IPS DF 6.9 (cell line): ENCODE data around the gene SAA2.
"Not testable (repeated sequence)": the region's sequence is repeated elsewhere in the genome, so short reads cannot be mapped to it uniquely, and the experiment has no call there.

Experiments
- DNase-seq: peaks from one replicate; pipeline ENCODE4 v3.0.0-alpha.2; 2013; ENCODE audit warnings: low read depth, low spot score
- H3K27ac ChIP-seq: one replicate; pipeline ENCODE4 v1.5.1; 2013; ENCODE audit warnings: low read length, control low read depth
- H3K27me3 ChIP-seq: 2 replicates; pipeline ENCODE4 v1.6.1; 2013; ENCODE audit warnings: mild to moderate bottlenecking, low read length; ENCODE audit not compliant: control insufficient read depth, insufficient read depth
- H3K36me3 ChIP-seq: 2 replicates; pipeline ENCODE4 v1.6.1; 2013; ENCODE audit warnings: low read length; ENCODE audit not compliant: control insufficient read depth, insufficient read depth
- H3K4me1 ChIP-seq: 2 replicates; pipeline ENCODE4 v1.6.1; 2013; ENCODE audit warnings: low read length; ENCODE audit not compliant: control insufficient read depth, insufficient read depth
- H3K4me3 ChIP-seq: 2 replicates; pipeline ENCODE4 v1.5.1; 2013; ENCODE audit warnings: mild to moderate bottlenecking, low read length
- H3K9me3 ChIP-seq: 2 replicates; pipeline ENCODE4 v1.6.1; 2013; ENCODE audit warnings: low read length, inconsistent platforms; ENCODE audit not compliant: control insufficient read depth, insufficient read depth
- WGBS: extraction: QIAGEN DNeasy Blood & Tissue Kit; methylation state at CpG from one replicate; pipeline ENCODE4 v1.1.7; 2013; ENCODE audit warnings: mixed read lengths, missing lambda C conversion rate; ENCODE audit not compliant: insufficient read length, insufficient coverage; 5-methylcytosine and 5-hydroxymethylcytosine counted together

Gene SAA2

DNA sequence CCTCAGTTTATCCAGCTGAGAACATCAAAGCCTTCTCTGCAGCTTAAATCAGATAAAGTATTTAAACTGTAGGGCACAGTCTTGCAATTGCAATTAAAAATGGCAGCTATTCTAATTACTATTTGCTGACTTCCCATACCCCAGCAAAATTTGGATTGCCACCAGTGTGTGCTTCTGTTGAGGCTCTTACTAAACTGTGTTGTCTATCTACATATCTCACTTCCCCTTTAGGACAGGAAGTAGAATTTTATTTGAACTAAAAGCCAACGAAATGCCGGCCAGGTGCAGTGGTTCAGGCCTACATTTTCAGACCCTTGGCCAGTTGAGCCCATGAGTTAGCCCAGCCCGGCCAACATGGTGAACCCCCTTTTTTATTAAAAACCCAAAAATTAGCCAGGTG lies 19.0 kb downstream of the SAA2 start:
- no peak overlapping the region for H3K4me3 ChIP-seq
- no CpG with 5 or more reads among the region's 3 CpGs for WGBS
- DNase-seq, result no peak
- H3K27me3 ChIP-seq, result no peaks in the 10 kb centered on the region
- no peaks in the 10 kb centered on the region for H3K36me3 ChIP-seq
- H3K4me1 ChIP-seq, result no peaks in the 10 kb centered on the region
- H3K9me3 ChIP-seq, result no peaks in the 10 kb centered on the region
- no peak overlapping the region for H3K27ac ChIP-seq

DNA sequence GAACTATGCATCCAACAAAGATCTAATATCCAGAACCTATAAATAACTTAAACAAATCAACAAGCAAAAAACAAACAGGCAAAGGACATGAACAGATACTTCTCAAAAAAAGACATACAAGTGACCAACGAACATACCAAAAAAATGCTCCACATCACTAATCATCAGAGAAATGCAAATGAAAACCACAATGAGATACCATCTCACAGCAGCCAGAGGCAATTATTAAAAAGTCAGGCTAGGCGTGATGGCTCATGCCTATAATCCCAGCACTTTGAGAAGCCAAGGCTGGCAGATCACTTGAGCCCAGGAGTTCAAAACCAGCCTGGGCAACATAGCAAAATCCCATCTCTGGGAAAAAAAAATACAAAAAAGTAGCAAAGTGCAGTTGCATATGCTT lies 22.6 kb downstream of the SAA2 start:
- Histone ChIP-seq H3K9me3 (no peaks in the 10 kb centered on the region), H3K27ac (no peak overlapping the region), H3K36me3 (no peaks in the 10 kb centered on the region), H3K27me3 (no peaks in the 10 kb centered on the region), H3K4me3 (no peak overlapping the region), H3K4me1 (no peaks in the 10 kb centered on the region)
- WGBS, result no CpG with 5 or more reads among the region's 2 CpGs
- no peak for DNase-seq

DNA sequence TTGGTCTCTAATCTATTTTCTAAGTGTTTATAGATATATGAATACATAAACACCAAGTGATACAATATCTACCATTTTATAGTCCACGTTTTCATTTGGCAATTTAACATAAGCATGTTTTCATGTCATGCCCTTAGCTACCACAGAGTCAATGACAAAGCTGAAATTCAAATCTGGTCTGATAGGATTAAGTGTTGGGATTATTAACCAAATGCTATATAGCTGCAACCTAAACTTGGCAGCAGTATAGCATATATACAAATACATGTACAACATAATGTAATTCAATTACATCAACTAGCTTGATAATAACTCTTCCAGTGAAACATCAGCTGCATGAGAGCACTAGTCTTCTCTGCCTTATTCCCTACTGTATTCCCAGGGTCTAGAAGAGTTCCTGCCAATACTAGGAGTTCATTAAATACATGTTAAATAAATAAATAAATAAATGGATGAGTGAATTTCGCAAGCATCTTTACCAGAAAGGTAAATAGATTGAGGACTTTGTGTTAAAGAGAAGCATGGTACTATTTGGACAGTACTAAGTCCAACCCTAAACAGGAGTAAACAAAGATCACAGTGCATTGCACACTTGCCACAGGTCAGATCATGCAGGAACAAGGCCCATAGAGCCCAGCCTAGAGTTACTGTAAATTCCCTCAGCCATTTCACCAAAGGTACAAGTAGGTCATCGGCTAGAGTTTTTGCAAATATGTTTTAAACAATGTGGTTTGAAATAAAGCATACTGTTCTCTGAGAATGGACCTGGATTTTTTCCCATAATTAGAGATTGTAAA lies 24.7 kb downstream of the SAA2 start:
- H3K9me3 ChIP-seq, result no peaks in the 10 kb centered on the region
- H3K4me3 ChIP-seq, result no peak overlapping the region
- no CpG with 5 or more reads among the region's 3 CpGs for WGBS
- H3K27me3 ChIP-seq, result no peaks in the 10 kb centered on the region
- no peak for DNase-seq
- no peaks in the 10 kb centered on the region for H3K36me3 ChIP-seq
- H3K4me1 ChIP-seq, result no peaks in the 10 kb centered on the region
- H3K27ac ChIP-seq, result no peak overlapping the region

DNA sequence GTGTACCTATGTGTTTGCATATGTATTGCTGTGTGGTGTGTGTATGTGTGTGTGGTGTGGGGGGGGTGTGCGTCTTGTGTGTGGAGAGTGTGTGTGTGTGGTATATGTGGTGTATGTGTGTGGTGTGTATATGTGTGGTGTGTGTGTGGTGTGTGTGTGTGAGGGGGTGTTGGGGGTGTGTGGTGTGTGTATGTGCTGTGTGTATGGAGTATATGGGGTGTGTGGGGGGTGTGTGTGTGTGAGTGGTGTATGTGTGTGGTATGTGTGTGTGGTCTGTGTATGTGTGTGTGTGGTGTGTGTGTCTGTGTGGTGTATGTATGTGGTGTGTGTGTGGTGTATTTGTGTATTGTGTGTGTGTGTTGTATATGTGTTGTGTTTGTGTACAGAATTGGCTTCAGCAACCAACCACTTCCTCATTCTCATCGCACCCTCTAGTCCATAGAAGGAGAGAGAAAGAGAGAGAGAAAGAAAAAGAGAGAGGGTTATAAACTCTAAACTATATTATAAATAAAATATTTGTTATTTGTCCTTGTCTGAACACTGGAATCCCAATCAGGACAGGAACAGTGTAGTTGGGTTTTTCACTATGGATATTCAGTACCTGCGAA lies 25.6 kb downstream of the SAA2 start:
- Histone ChIP-seq H3K9me3 (no peaks in the 10 kb centered on the region), H3K36me3 (no peaks in the 10 kb centered on the region), H3K4me1 (no peaks in the 10 kb centered on the region), H3K27me3 (no peaks in the 10 kb centered on the region), H3K27ac (no peak overlapping the region), H3K4me3 (no peak overlapping the region)
- 100% methylated on average over 1 of the region's 3 CpGs for WGBS
- no peak for DNase-seq

DNA sequence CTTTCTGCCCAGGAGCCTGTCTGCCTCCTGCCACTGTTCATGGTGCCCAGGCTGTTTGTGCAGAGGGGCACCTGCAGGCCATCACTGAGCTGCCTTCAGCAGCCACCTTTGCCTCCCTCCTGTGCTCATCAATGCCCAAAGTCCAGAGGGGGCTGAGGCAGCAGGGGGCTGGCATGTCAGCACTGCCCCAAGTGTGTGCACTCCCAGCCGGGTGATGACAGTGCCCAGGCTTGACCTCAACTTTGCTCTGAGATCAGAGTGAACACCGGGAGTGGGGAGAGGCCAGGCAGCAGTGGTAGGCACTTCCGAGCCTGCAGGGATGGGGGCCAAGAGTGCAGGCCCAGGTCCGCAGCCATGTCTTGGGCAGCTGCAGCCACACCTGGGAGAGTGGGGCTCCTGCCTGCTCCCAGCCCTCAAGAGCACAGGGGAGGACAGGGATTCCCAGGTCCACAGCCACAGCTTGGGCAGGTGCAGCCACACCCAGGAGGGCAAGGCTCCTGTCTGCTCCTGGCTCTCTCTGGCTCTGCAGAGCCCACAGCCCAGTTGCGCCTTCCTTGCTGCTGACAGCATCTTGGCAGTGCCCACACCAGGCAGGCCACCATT lies 27.1 kb downstream of the SAA2 start:
- Histone ChIP-seq H3K4me3 (no peak overlapping the region), H3K4me1 (no peaks in the 10 kb centered on the region), H3K27ac (no peak overlapping the region), H3K27me3 (no peaks in the 10 kb centered on the region), H3K36me3 (no peaks in the 10 kb centered on the region), H3K9me3 (no peaks in the 10 kb centered on the region)
- no CpG with 5 or more reads among the region's 5 CpGs for WGBS
- no peak for DNase-seq

DNA sequence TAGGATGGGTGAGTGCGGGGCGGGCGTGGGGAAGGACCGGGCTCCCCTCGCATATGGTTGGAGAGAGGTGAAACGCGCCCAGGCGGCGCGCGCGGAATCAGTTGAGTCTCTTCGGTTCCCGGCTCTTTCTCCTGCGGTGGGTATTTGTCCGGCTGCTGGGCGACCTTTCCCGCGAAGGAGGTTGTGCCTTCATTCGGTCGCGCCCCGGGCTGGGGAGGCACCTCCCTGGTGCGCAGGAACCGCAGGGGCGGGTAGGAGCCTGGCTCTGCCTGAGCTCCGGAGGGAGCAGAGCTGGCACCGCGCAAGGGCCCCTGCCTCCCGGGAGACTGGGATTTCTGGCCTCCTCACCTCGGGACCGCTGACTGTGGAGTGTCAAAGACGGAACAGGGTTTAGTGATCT lies 39.4 kb downstream of the SAA2 start:
- Histone ChIP-seq H3K9me3 (no peaks in the 10 kb centered on the region), H3K36me3 (no peaks in the 10 kb centered on the region), H3K27ac (no peak overlapping the region), H3K27me3 (no peaks in the 10 kb centered on the region), H3K4me3 (no peak overlapping the region), H3K4me1 (no peaks in the 10 kb centered on the region)
- WGBS, result no CpG with 5 or more reads among the region's 33 CpGs
- DNase-seq, result no peak

DNA sequence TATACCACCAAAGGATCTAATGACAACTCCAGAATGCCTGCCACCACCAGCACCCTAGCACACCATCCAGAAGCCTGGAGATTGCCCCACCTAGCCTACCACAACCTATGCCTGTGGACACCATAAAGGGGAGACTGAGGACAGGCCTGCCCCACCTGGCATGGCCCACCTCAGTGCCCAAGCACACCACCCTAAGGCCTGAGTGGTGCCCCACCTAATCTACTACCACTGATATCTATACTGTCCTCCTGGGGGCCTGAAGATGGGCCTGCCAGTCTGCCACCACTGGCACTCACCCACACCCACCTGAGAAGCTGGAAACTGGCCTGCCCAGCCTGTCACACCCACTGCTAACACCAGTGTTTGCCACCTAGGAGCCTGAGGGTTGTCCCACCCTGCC lies 43.7 kb downstream of the SAA2 start:
- no peak for DNase-seq
- H3K4me1 ChIP-seq, result no peaks in the 10 kb centered on the region
- H3K27me3 ChIP-seq, result no peaks in the 10 kb centered on the region
- H3K4me3 ChIP-seq, result no peak overlapping the region
- no peaks in the 10 kb centered on the region for H3K36me3 ChIP-seq
- H3K9me3 ChIP-seq, result no peaks in the 10 kb centered on the region
- H3K27ac ChIP-seq, result no peak overlapping the region

DNA sequence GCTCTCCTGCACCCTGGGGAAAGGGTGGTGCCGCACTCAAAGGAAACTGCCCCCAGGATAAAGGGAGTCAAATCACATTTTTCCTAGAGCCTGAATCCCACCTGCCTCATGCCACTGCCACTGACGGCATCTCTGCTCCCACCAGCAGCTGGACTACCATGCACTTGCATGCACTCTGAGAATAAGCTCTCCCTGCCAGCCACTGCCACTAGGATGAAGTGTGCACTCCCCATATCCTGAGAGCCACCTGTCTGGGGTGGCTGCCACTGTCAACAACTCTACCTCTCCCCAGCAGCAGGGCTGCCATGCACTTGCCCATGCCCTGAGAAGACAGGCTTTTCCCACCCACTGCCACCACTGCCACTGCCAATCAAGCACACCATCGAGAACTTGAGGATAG lies 44.2 kb downstream of the SAA2 start:
- no peak for DNase-seq
- no peaks in the 10 kb centered on the region for H3K9me3 ChIP-seq
- H3K4me3 ChIP-seq, result no peak overlapping the region
- H3K27ac ChIP-seq, result no peak overlapping the region
- no CpG with 5 or more reads among the region's 3 CpGs for WGBS
- no peaks in the 10 kb centered on the region for H3K36me3 ChIP-seq
- no peaks in the 10 kb centered on the region for H3K27me3 ChIP-seq
- H3K4me1 ChIP-seq, result no peaks in the 10 kb centered on the region

DNA sequence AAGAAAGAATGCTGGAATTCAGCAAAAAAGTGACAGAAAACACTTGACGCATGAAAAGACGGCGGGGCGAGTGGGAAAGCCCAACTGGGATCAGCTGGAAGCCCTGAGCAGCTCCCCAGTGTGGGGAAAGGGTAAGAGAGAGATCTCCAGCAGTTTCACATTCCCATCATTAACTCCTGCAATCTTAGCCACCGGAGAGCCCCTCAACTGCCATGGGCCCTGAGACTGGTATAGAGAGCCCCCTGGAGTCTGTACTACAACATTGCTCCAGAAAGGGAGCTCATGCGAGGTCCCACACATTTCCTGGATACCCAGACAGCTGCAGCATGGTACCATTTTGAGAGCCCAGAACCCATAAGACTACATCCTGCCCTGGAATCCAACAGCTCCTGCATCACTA lies 44.7 kb downstream of the SAA2 start:
- no CpG with 5 or more reads among the region's 6 CpGs for WGBS
- Histone ChIP-seq H3K27me3 (no peaks in the 10 kb centered on the region), H3K27ac (no peak overlapping the region), H3K4me1 (no peaks in the 10 kb centered on the region), H3K4me3 (no peak overlapping the region), H3K36me3 (no peaks in the 10 kb centered on the region), H3K9me3 (no peaks in the 10 kb centered on the region)
- peak; percentile 31 for DNase-seq

DNA sequence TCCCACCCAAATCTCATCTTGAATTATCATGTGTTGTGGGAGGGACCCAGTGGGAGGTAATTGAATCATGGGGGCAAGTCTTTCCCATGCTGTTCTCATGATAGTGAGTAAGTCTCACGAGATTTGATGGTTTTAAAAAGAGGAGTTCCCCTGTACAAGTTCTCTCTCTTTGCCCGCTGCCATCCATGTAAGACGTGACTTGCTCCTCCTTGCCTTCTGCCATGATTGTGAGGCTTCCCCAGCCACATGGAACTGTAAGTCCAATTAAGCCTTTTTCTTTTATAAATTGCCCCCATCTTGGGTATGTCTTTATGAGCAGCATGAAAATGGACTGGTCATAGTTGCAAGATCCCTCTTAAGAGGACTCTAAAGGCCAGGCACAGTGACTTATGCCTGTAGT lies 50.7 kb downstream of the SAA2 start:
- not testable (repeated sequence) for H3K36me3 ChIP-seq, DNase-seq, H3K27me3 ChIP-seq, H3K9me3 ChIP-seq, H3K27ac ChIP-seq, H3K4me3 ChIP-seq, H3K4me1 ChIP-seq
- no CpG with 5 or more reads among the region's 3 CpGs for WGBS

DNA sequence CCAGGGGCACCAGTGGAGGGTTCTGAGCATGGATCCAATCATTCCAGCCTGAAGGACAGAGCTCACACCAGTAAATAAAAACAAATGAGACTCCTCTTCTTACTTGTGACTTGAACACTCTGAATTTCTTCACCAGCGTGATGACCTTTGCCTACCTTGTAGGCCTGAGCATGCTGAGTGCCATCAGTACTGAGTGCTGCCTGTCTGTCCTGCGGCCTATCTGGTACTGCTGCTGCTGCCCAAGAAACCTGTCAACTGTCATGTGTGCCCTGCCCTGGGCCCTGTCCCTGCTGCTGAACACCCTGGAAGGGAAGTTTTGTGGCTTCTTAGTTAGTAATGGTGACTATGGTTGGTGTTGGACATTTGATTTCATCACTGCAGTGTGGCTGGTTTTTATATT lies 51.9 kb downstream of the SAA2 start:
- no CpG with 5 or more reads among the region's 2 CpGs for WGBS
- Histone ChIP-seq H3K36me3 (no peaks in the 10 kb centered on the region), H3K4me3 (no peak overlapping the region), H3K4me1 (no peaks in the 10 kb centered on the region), H3K27ac (no peak overlapping the region), H3K9me3 (no peaks in the 10 kb centered on the region), H3K27me3 (no peaks in the 10 kb centered on the region)
- no peak for DNase-seq
